Measurements from ENCODE around the gene SPACA7. TPM values are rescaled to one million over a fixed set of nuclear protein-coding genes. Genes with fewer than 3 reads are reported as not detected.

Gene SPACA7
- total RNA-seq, 2 donors from 2014 or later = 4.9 TPM; not detected in 1

GRCh38 chr13:112345826-112346172 is 30.4 kb upstream of the SPACA7 start:
- Histone ChIP-seq H3K27me3 (replicated peaks; ENCODE audit: insufficient read depth) (peaks cover 4% of the 10 kb centered on the region), H3K27ac (no peak overlapping the region), H3K36me3 (no peaks in the 10 kb centered on the region), H3K9me3 (no peaks in the 10 kb centered on the region), H3K4me3 (no peak overlapping the region), H3K4me1 (replicated peaks) (no peaks in the 10 kb centered on the region)
- DNase-seq (ENCODE audit: low spot score) = no peak
- TF ChIP-seq POLR2AphosphoS5 (IDR thresholded peaks at IDR 0.05) (no peak), CTCF (IDR thresholded peaks at IDR 0.05) (no peak), POLR2A (IDR thresholded peaks at IDR 0.05) (no peak)
- intact Hi-C loops (cut with DNase I) = no loop called here
- WGBS = 49% methylated on average over 7 of the region's 7 CpGs

- H3K4me1 ChIP-seq (replicated peaks) = no peaks in the 10 kb centered on the region
- no peak overlapping the region for H3K4me3 ChIP-seq
- H3K36me3 ChIP-seq = no peaks in the 10 kb centered on the region
- no peak for TF ChIP-seq CTCF (IDR thresholded peaks at IDR 0.05)
- TF ChIP-seq POLR2AphosphoS5 (IDR thresholded peaks at IDR 0.05) = no peak
- TF ChIP-seq POLR2A (IDR thresholded peaks at IDR 0.05) = no peak
- H3K27ac ChIP-seq = no peak overlapping the region
- intact Hi-C loops (cut with DNase I) = no loop called here
- H3K9me3 ChIP-seq = no peaks in the 10 kb centered on the region
- WGBS = 19% methylated on average over 20 of the region's 22 CpGs
- peaks cover 4% of the 10 kb centered on the region for H3K27me3 ChIP-seq (replicated peaks; ENCODE audit: insufficient read depth)
- DNase-seq (ENCODE audit: low spot score) = no peak
These were observed 29.8 kb upstream of the SPACA7 start for GRCh38 chr13:112346173-112346898.

- WGBS = 64% methylated on average over 9 of the region's 9 CpGs
- no peak for DNase-seq (ENCODE audit: low spot score)
- TF ChIP-seq POLR2AphosphoS5 (IDR thresholded peaks at IDR 0.05) (no peak), CTCF (IDR thresholded peaks at IDR 0.05) (no peak), POLR2A (IDR thresholded peaks at IDR 0.05) (no peak)
- intact Hi-C loops (cut with DNase I) = no loop called here
- no peak overlapping the region for H3K4me3 ChIP-seq
- no peak overlapping the region for H3K27ac ChIP-seq
- H3K27me3 ChIP-seq (replicated peaks; ENCODE audit: insufficient read depth) = peaks cover 4% of the 10 kb centered on the region
- H3K9me3 ChIP-seq = no peaks in the 10 kb centered on the region
- H3K4me1 ChIP-seq (replicated peaks) = no peaks in the 10 kb centered on the region
- H3K36me3 ChIP-seq = no peaks in the 10 kb centered on the region
These were observed 29.3 kb upstream of the SPACA7 start for GRCh38 chr13:112346899-112347229.

GRCh38 chr13:112347986-112348385 is 28.2 kb upstream of the SPACA7 start:
- WGBS = 62% methylated on average over 10 of the region's 10 CpGs
- H3K27me3 ChIP-seq (replicated peaks; ENCODE audit: insufficient read depth) = peaks cover 4% of the 10 kb centered on the region

More at GRCh38 chr13:112347986-112348385, 28.2 kb upstream of the SPACA7 start:
- no peak for TF ChIP-seq CTCF (IDR thresholded peaks at IDR 0.05)
- no peak for TF ChIP-seq POLR2A (IDR thresholded peaks at IDR 0.05)
- no peak for TF ChIP-seq POLR2AphosphoS5 (IDR thresholded peaks at IDR 0.05)
- no peak for DNase-seq (ENCODE audit: low spot score)
- Histone ChIP-seq H3K9me3 (no peaks in the 10 kb centered on the region), H3K4me1 (replicated peaks) (no peaks in the 10 kb centered on the region), H3K27ac (no peak overlapping the region), H3K4me3 (no peak overlapping the region), H3K36me3 (no peaks in the 10 kb centered on the region)
- intact Hi-C loops (cut with DNase I) = no loop called here
